DND-41 (cell line): ENCODE measurements around the gene COL4A1.

ENCODE experiments used
- ATAC-seq: fragments of 200-7000 bp; cut with Tn5 transposase; 3 replicates; pipeline ENCODE4 v1.9.1; 2021; ENCODE audit warnings: low read depth; ENCODE audit not compliant: insufficient read depth
- DNase-seq: peaks from one replicate; pipeline ENCODE4 v3.0.0-alpha.2; 2020
- H2AFZ ChIP-seq: 2 replicates; pipeline ENCODE4 v1.6.0; 2012; ENCODE audit warnings: low read depth, low read length
- H3K27ac ChIP-seq: 2 replicates; pipeline ENCODE4 v1.5.1; 2012; ENCODE audit warnings: low read length, inconsistent platforms
- H3K27me3 ChIP-seq: fragments of 200-600 bp; sonication (generic); 2 replicates; pipeline ENCODE4 v1.6.0; 2012; ENCODE audit warnings: low read length, mild to moderate bottlenecking, inconsistent platforms; ENCODE audit not compliant: insufficient read depth, poor library complexity
- H3K36me3 ChIP-seq: 2 replicates; pipeline ENCODE4 v1.5.1; 2012; ENCODE audit warnings: low read length, inconsistent platforms; ENCODE audit not compliant: insufficient read depth
- H3K4me1 ChIP-seq: 2 replicates; pipeline ENCODE4 v1.5.1; 2012; ENCODE audit warnings: mild to moderate bottlenecking, low read length; ENCODE audit not compliant: insufficient read depth
- H3K4me2 ChIP-seq: 2 replicates; pipeline ENCODE4 v1.6.0; 2012; ENCODE audit warnings: mild to moderate bottlenecking, moderate library complexity, low read length, inconsistent platforms; ENCODE audit not compliant: insufficient read depth
- H3K4me3 ChIP-seq, 2 experiments: fragments of 200-600 bp in 1 of 2; shearing (Covaris generic) in 1 of 2; 2 replicates each; pipeline ENCODE4 v1.5.1; 2012 to 2016; ENCODE audit warnings: inconsistent platforms in 2 of 2, low read length in 2 of 2, mild to moderate bottlenecking in 2 of 2, low read depth in 1 of 2, moderate library complexity in 1 of 2
- H3K79me2 ChIP-seq: 2 replicates; pipeline ENCODE4 v1.6.0; 2012; ENCODE audit warnings: low read length, inconsistent platforms; ENCODE audit not compliant: insufficient read depth
- H3K9ac ChIP-seq: 2 replicates; pipeline ENCODE4 v1.6.0; 2012; ENCODE audit warnings: low read depth, mild to moderate bottlenecking, inconsistent platforms, low read length, moderate library complexity
- H3K9me3 ChIP-seq: 2 replicates; pipeline ENCODE4 v1.5.1; 2012; ENCODE audit warnings: low read length, moderate library complexity, mild to moderate bottlenecking, inconsistent platforms; ENCODE audit not compliant: insufficient read depth, severe bottlenecking
- H4K20me1 ChIP-seq: 2 replicates; pipeline ENCODE4 v1.6.0; 2012; ENCODE audit warnings: low read length; ENCODE audit not compliant: insufficient read depth
- CTCF ChIP-seq: IDR thresholded peaks from 2 replicates; pipeline ENCODE4 v1.5.1; 2012; ENCODE audit warnings: borderline replicate concordance, low read length, moderate library complexity, mild to moderate bottlenecking; ENCODE audit not compliant: poor library complexity, severe bottlenecking; ENCODE audit errors: extremely low read depth
- EZH2 ChIP-seq: IDR thresholded peaks from 3 replicates; pipeline ENCODE4 v1.6.1; 2012; ENCODE audit warnings: borderline replicate concordance, low read depth, mild to moderate bottlenecking, moderate library complexity, low read length, inconsistent platforms; ENCODE audit not compliant: severe bottlenecking

Gene COL4A1

GRCh38 chr13:110168999-110169933 lies 137.7 kb downstream of the COL4A1 start:
- H3K27ac ChIP-seq = no peak overlapping the region
- H3K4me1 ChIP-seq = no peaks in the 10 kb centered on the region
- H3K9ac ChIP-seq = no peak overlapping the region
- ATAC-seq (no peak), DNase-seq (no peak)
- no peaks in the 10 kb centered on the region for H3K79me2 ChIP-seq
- TF ChIP-seq CTCF (no peak), EZH2 (no peak)
- peaks cover 35% of the 10 kb centered on the region for H3K27me3 ChIP-seq
- no peak overlapping the region for H3K4me3 ChIP-seq
- no peak overlapping the region for H3K4me2 ChIP-seq
- H3K9me3 ChIP-seq = peaks cover 23% of the 10 kb centered on the region
- no peak overlapping the region for H2AFZ ChIP-seq
- no peaks in the 10 kb centered on the region for H4K20me1 ChIP-seq
- H3K36me3 ChIP-seq = no peaks in the 10 kb centered on the region

GRCh38 chr13:110166598-110166997 lies 140.4 kb downstream of the COL4A1 start:
- no peak for ATAC-seq
- Histone ChIP-seq H3K27me3 (peaks cover 27% of the 10 kb centered on the region), H3K4me2 (no peak overlapping the region), H4K20me1 (no peaks in the 10 kb centered on the region), H3K9ac (no peak overlapping the region), H3K79me2 (no peaks in the 10 kb centered on the region), H2AFZ (no peak overlapping the region), H3K27ac (no peak overlapping the region), H3K9me3 (peaks cover 2% of the 10 kb centered on the region), H3K4me3 (no peak overlapping the region), H3K36me3 (no peaks in the 10 kb centered on the region), H3K4me1 (peaks cover 19% of the 10 kb centered on the region)
- no peak for TF ChIP-seq EZH2
- TF ChIP-seq CTCF = no peak
- DNase-seq = no peak

- H3K4me1 ChIP-seq = peaks cover 25% of the 10 kb centered on the region
- no peak overlapping the region for H2AFZ ChIP-seq
- DNase-seq = no peak
- H3K4me3 ChIP-seq = no peak overlapping the region
- H3K36me3 ChIP-seq = no peaks in the 10 kb centered on the region
- no peak overlapping the region for H3K9ac ChIP-seq
- H3K27me3 ChIP-seq = peaks cover 22% of the 10 kb centered on the region
- TF ChIP-seq EZH2 = no peak
- TF ChIP-seq CTCF = no peak
- no peak for ATAC-seq
- no peak overlapping the region for H3K27ac ChIP-seq
- H3K4me2 ChIP-seq = no peak overlapping the region
- H3K9me3 ChIP-seq = no peaks in the 10 kb centered on the region
- no peaks in the 10 kb centered on the region for H4K20me1 ChIP-seq
- H3K79me2 ChIP-seq = no peaks in the 10 kb centered on the region
Measured at GRCh38 chr13:110164706-110165105, 142.3 kb downstream of the COL4A1 start.
